Liver (tissue), 9 donors: Measurements from ENCODE around the gene AXIN1. TPM values are rescaled to one million over a fixed set of nuclear protein-coding genes. Genes with fewer than 3 reads are reported as not detected.
A peak's percentile ranks its signal among the peaks of the same experiment; 100 is the strongest.
"Not testable (repeated sequence)": the region's sequence is repeated elsewhere in the genome, so short reads cannot be mapped to it uniquely, and the experiment has no call there.

Source experiments
- DNase-seq: peaks from one replicate; pipeline ENCODE4 v3.0.0-alpha.2; 2017; ENCODE audit warnings: low spot score
- H3K27ac ChIP-seq, 2 donors: one replicate each; pipeline ENCODE4 v1.7.0; 2013; ENCODE audit warnings: inconsistent platforms in 2 of 2, low read length in 2 of 2, control low read depth in 1 of 2, low read depth in 1 of 2, mild to moderate bottlenecking in 1 of 2
- H3K27me3 ChIP-seq, 4 donors: one replicate each; pipeline versions ENCODE4 v1.6.1 to v1.7.0; 2013; ENCODE audit warnings: low read length in 3 of 4, inconsistent platforms in 1 of 4, mild to moderate bottlenecking in 1 of 4, moderate library complexity in 1 of 4; ENCODE audit not compliant: control insufficient read depth in 4 of 4, insufficient read depth in 4 of 4
- H3K36me3 ChIP-seq, 4 donors: one replicate each; pipeline versions ENCODE4 v1.6.1 to v1.7.0; 2013; ENCODE audit warnings: low read length in 3 of 4, mild to moderate bottlenecking in 3 of 4, low read depth in 1 of 4, moderate library complexity in 1 of 4; ENCODE audit not compliant: control insufficient read depth in 4 of 4, insufficient read depth in 3 of 4
- H3K4me1 ChIP-seq, 4 donors: one replicate each; pipeline versions ENCODE4 v1.6.1 to v1.7.0; 2013; ENCODE audit warnings: low read length in 3 of 4, mild to moderate bottlenecking in 3 of 4, moderate library complexity in 1 of 4; ENCODE audit not compliant: control insufficient read depth in 4 of 4, insufficient read depth in 4 of 4
- H3K4me3 ChIP-seq, 3 donors: one replicate each; pipeline versions ENCODE4 v1.6.1 to v1.7.0; 2013; ENCODE audit warnings: low read length in 3 of 3, control low read depth in 1 of 3, low read depth in 1 of 3, mild to moderate bottlenecking in 1 of 3
- H3K9ac ChIP-seq, 2 donors: one replicate each; pipeline ENCODE4 v1.7.0; 2013; ENCODE audit warnings: low read length in 2 of 2, mild to moderate bottlenecking in 2 of 2, moderate library complexity in 2 of 2, control low read depth in 1 of 2, low read depth in 1 of 2
- H3K9me3 ChIP-seq, 4 donors: one replicate each; pipeline versions ENCODE4 v1.6.1 to v1.7.0; 2013; ENCODE audit warnings: low read length in 3 of 4; ENCODE audit not compliant: control insufficient read depth in 4 of 4
- ATF3 ChIP-seq: IDR thresholded peaks from 2 replicates; pipeline ENCODE4 v1.6.1; 2016; ENCODE audit warnings: antibody characterized with exemption
- CTCF ChIP-seq: fragments of 150-350 bp; IDR thresholded peaks from 2 replicates; pipeline ENCODE4 v1.5.1; 2017; ENCODE audit warnings: improper control_type of control experiment, low read depth, low read length; ENCODE audit not compliant: missing input control
- EGR1 ChIP-seq, 2 donors: IDR thresholded peaks; 2 replicates each; pipeline ENCODE4 v1.6.1; 2016 to 2018; ENCODE audit warnings: antibody characterized with exemption in 2 of 2, low read depth in 2 of 2
- FOXA1 ChIP-seq: IDR thresholded peaks from 2 replicates; pipeline ENCODE4 v1.6.1; 2016; ENCODE audit warnings: antibody characterized with exemption
- FOXA2 ChIP-seq: IDR thresholded peaks from 2 replicates; pipeline ENCODE4 v1.6.1; 2016; ENCODE audit warnings: antibody characterized with exemption
- GABPA ChIP-seq, 2 donors: IDR thresholded peaks in 1 of 2; conservative IDR thresholded peaks in 1 of 2; 2 replicates each; pipeline ENCODE4 v1.6.1; 2016; ENCODE audit warnings: antibody characterized with exemption in 2 of 2, mild to moderate bottlenecking in 1 of 2, moderate library complexity in 1 of 2
- HNF4A ChIP-seq, 2 donors: conservative IDR thresholded peaks; 2 replicates each; pipeline ENCODE4 v1.6.1; 2016; ENCODE audit warnings: antibody characterized with exemption in 2 of 2, mild to moderate bottlenecking in 2 of 2
- HNF4G ChIP-seq: IDR thresholded peaks from 2 replicates; pipeline ENCODE4 v1.6.1; 2016; ENCODE audit warnings: antibody characterized with exemption
- RAD21 ChIP-seq, 2 donors: IDR thresholded peaks; 2 replicates each; pipeline ENCODE4 v1.6.1; 2016; ENCODE audit warnings: antibody characterized with exemption in 2 of 2, mild to moderate bottlenecking in 2 of 2
- TAF1 ChIP-seq: conservative IDR thresholded peaks from 2 replicates; pipeline ENCODE4 v1.6.1; 2016; ENCODE audit warnings: antibody characterized with exemption, mild to moderate bottlenecking
- ZBTB33 ChIP-seq: IDR thresholded peaks from 2 replicates; pipeline ENCODE4 v1.6.1; 2016; ENCODE audit warnings: antibody characterized with exemption
- WGBS: extraction: QIAGEN DNeasy Blood & Tissue Kit; methylation state at CpG from one replicate; pipeline ENCODE4 v1.1.7; 2013; 5-methylcytosine and 5-hydroxymethylcytosine counted together
- polyA plus RNA-seq, 2 donors: library from polyadenylated mRNA; stranded (reverse) in 1 of 2; unstranded in 1 of 2; fragments of 200-250 nt in 1 of 2; fragments of >200 nt in 1 of 2; fragmentation: Nextera tagmentation in 1 of 2; extraction: Ambion mirVana in 1 of 2; gene quantifications; one replicate each; pipeline versions ENCODE4 v1.2.1 to v1.2.3, GENCODE V29; 2013 to 2015
- total RNA-seq, 2 donors: library from RNA; depleted of rRNA; stranded (reverse); fragments of >200 nt; gene quantifications; one replicate each; pipeline ENCODE4 v1.2.3, GENCODE V29; 2014
- donor health status: healthy.
- donor health status: healthy.
- donor health status: healthy.
- donor health status: healthy.
- donor health status: healthy.

Gene AXIN1
- total and polyA plus RNA-seq, 4 donors = 2.0 to 10.3 (median 7.9) TPM

- Histone ChIP-seq H3K9ac (no peak overlapping the region), H3K27ac (no peak overlapping the region), H3K27me3 (no peaks in the 10 kb centered on the region), H3K4me3 (no peak overlapping the region), H3K4me1 (peaks cover 0 to 3% (median 2%) of the 10 kb centered on the region in 4 donors), H3K9me3 (no peaks in the 10 kb centered on the region), H3K36me3 (peaks cover 0 to 9% (median 4%) of the 10 kb centered on the region in 4 donors)
- no peak for DNase-seq
- no peak for TF ChIP-seq HNF4A (conservative IDR thresholded peaks at IDR 0.05)
- TF ChIP-seq CTCF = no peak
- TF ChIP-seq FOXA1 = no peak
- no peak for TF ChIP-seq TAF1
- no peak for TF ChIP-seq ATF3
- no peak for TF ChIP-seq GABPA (IDR thresholded peaks at IDR 0.05 in 1 of 2, conservative IDR thresholded peaks at IDR 0.05 in 1 of 2)
- no peak for TF ChIP-seq HNF4G
- no peak for TF ChIP-seq FOXA2
- 53% methylated on average over 20 of the region's 20 CpGs for WGBS
Observed at GRCh38 chr16:363110-363765, 10.7 kb upstream of the AXIN1 start.

GRCh38 chr16:362702-362999, 10.1 kb upstream of the AXIN1 start:
- not testable (repeated sequence) for H3K9me3 ChIP-seq
- 88% methylated on average over 24 of the region's 24 CpGs for WGBS

GRCh38 chr16:361872-362701, 9.6 kb upstream of the AXIN1 start:
- TF ChIP-seq EGR1 (IDR thresholded peaks at IDR 0.05; ENCODE audit: low read depth in 2 of 2) = no peak
- TF ChIP-seq HNF4A (conservative IDR thresholded peaks at IDR 0.05) = peak in 1 of 2 donors; percentile 4
- TF ChIP-seq TAF1 = no peak
- no peak for TF ChIP-seq GABPA (IDR thresholded peaks at IDR 0.05 in 1 of 2, conservative IDR thresholded peaks at IDR 0.05 in 1 of 2)
- no peak for TF ChIP-seq ZBTB33
- TF ChIP-seq CTCF = peak; percentile 85
- TF ChIP-seq RAD21 (IDR thresholded peaks at IDR 0.05) = peak; percentile 88 to 96
- H3K4me3 ChIP-seq = no peak overlapping the region
- H3K27me3 ChIP-seq = no peaks in the 10 kb centered on the region
- DNase-seq = peak; percentile 69
- WGBS = 31% methylated on average over 30 of the region's 30 CpGs
- H3K27ac ChIP-seq = no peak overlapping the region
- no peak overlapping the region for H3K9ac ChIP-seq
- H3K36me3 ChIP-seq = no peaks in the 10 kb centered on the region
- H3K4me1 ChIP-seq = peaks cover 0 to 3% (median 2%) of the 10 kb centered on the region in 4 donors
- H3K9me3 ChIP-seq = no peaks in the 10 kb centered on the region

More at GRCh38 chr16:362702-362999, 10.1 kb upstream of the AXIN1 start:
- DNase-seq, H3K4me3 ChIP-seq, H3K36me3 ChIP-seq, H3K27ac ChIP-seq, H3K27me3 ChIP-seq, H3K4me1 ChIP-seq, H3K9ac ChIP-seq: not testable (repeated sequence)
